ENCODE results near the gene AHNAK.

Gene AHNAK

GRCh38 chr11:62492586-62492985, 54.0 kb downstream of the AHNAK start:
- H3K9me2 ChIP-seq (replicated peaks; ENCODE audit: insufficient read depth, low read length) = no peaks in the 10 kb centered on the region
- H3K27me3 ChIP-seq (ENCODE audit: low read length) = no peaks in the 10 kb centered on the region
- no peak overlapping the region for H2AFZ ChIP-seq (ENCODE audit: low read depth, low read length, severe bottlenecking)
- H3K4me3 ChIP-seq (ENCODE audit: insufficient read depth, low read length, poor library complexity, severe bottlenecking) = no peak overlapping the region
- H4K20me1 ChIP-seq (ENCODE audit: low read depth, low read length) = no peaks in the 10 kb centered on the region
- H3K27ac ChIP-seq (ENCODE audit: low read depth, low read length) = no peak overlapping the region
- no peaks in the 10 kb centered on the region for H3K79me2 ChIP-seq (ENCODE audit: insufficient read depth, low read length)
- no peaks in the 10 kb centered on the region for H3K36me3 ChIP-seq (ENCODE audit: low read length)
- no peak overlapping the region for H3K4me2 ChIP-seq (ENCODE audit: low read depth, low read length, poor library complexity, severe bottlenecking)
- H3K9me3 ChIP-seq (ENCODE audit: insufficient read depth, low read length) = no peaks in the 10 kb centered on the region
- TF ChIP-seq EZH2phosphoT487 (conservative IDR thresholded peaks at IDR 0.05; ENCODE audit: low read length) = no peak
- no peak for TF ChIP-seq CTCF (IDR thresholded peaks at IDR 0.05; ENCODE audit: insufficient read depth, low read length, poor library complexity, severe bottlenecking)
- H3K9ac ChIP-seq (ENCODE audit: low read length) = no peak overlapping the region
- no peaks in the 10 kb centered on the region for H3F3A ChIP-seq (ENCODE audit: insufficient read depth)

GRCh38 chr11:62491571-62492329, 54.9 kb downstream of the AHNAK start:
- Histone ChIP-seq H2AFZ (ENCODE audit: low read depth, low read length, severe bottlenecking) (no peak overlapping the region), H3F3A (ENCODE audit: insufficient read depth) (no peaks in the 10 kb centered on the region), H3K36me3 (ENCODE audit: low read length) (no peaks in the 10 kb centered on the region), H3K27ac (ENCODE audit: low read depth, low read length) (no peak overlapping the region), H4K20me1 (ENCODE audit: low read depth, low read length) (no peaks in the 10 kb centered on the region), H3K4me2 (ENCODE audit: low read depth, low read length, poor library complexity, severe bottlenecking) (no peak overlapping the region), H3K79me2 (ENCODE audit: insufficient read depth, low read length) (no peaks in the 10 kb centered on the region), H3K9me2 (replicated peaks; ENCODE audit: insufficient read depth, low read length) (no peaks in the 10 kb centered on the region), H3K9ac (ENCODE audit: low read length) (no peak overlapping the region), H3K9me3 (ENCODE audit: insufficient read depth, low read length) (no peaks in the 10 kb centered on the region), H3K4me3 (ENCODE audit: insufficient read depth, low read length, poor library complexity, severe bottlenecking) (no peak overlapping the region), H3K27me3 (ENCODE audit: low read length) (no peaks in the 10 kb centered on the region)
- no peak for TF ChIP-seq EZH2phosphoT487 (conservative IDR thresholded peaks at IDR 0.05; ENCODE audit: low read length)
- TF ChIP-seq CTCF (IDR thresholded peaks at IDR 0.05; ENCODE audit: insufficient read depth, low read length, poor library complexity, severe bottlenecking) = no peak

- H3K9me2 ChIP-seq (replicated peaks; ENCODE audit: insufficient read depth, low read length) = no peaks in the 10 kb centered on the region
- no peak for TF ChIP-seq CTCF (IDR thresholded peaks at IDR 0.05; ENCODE audit: insufficient read depth, low read length, poor library complexity, severe bottlenecking)
- TF ChIP-seq EZH2phosphoT487 (conservative IDR thresholded peaks at IDR 0.05; ENCODE audit: low read length) = no peak
- H3K79me2 ChIP-seq (ENCODE audit: insufficient read depth, low read length) = no peaks in the 10 kb centered on the region
- no peaks in the 10 kb centered on the region for H3K36me3 ChIP-seq (ENCODE audit: low read length)
- no peaks in the 10 kb centered on the region for H3K27me3 ChIP-seq (ENCODE audit: low read length)
- no peak overlapping the region for H3K4me2 ChIP-seq (ENCODE audit: low read depth, low read length, poor library complexity, severe bottlenecking)
- H3F3A ChIP-seq (ENCODE audit: insufficient read depth) = no peaks in the 10 kb centered on the region
- H3K9ac ChIP-seq (ENCODE audit: low read length) = no peak overlapping the region
- H3K9me3 ChIP-seq (ENCODE audit: insufficient read depth, low read length) = no peaks in the 10 kb centered on the region
- no peak overlapping the region for H3K4me3 ChIP-seq (ENCODE audit: insufficient read depth, low read length, poor library complexity, severe bottlenecking)
- H3K27ac ChIP-seq (ENCODE audit: low read depth, low read length) = no peak overlapping the region
- H4K20me1 ChIP-seq (ENCODE audit: low read depth, low read length) = no peaks in the 10 kb centered on the region
- no peak overlapping the region for H2AFZ ChIP-seq (ENCODE audit: low read depth, low read length, severe bottlenecking)
Observed at GRCh38 chr11:62489204-62489603, 57.4 kb downstream of the AHNAK start.
